Measurements from ENCODE around the gene RIPPLY3.
"Not testable (repeated sequence)": the region's sequence is repeated elsewhere in the genome, so short reads cannot be mapped to it uniquely, and the experiment has no call there.

- not testable (repeated sequence) for TF ChIP-seq EZH2 (IDR thresholded peaks at IDR 0.05; ENCODE audit: borderline replicate concordance, low read depth, low read length, severe bottlenecking); CTCF (IDR thresholded peaks at IDR 0.05; ENCODE audit: extremely low read depth in 1 of 2, insufficient read depth in 1 of 2, low read depth in 1 of 2, low read length in 2 of 2); JUN (IDR thresholded peaks at IDR 0.05; ENCODE audit: borderline replicate concordance, insufficient read depth, insufficient read length, low read depth); FOS (IDR thresholded peaks at IDR 0.05; ENCODE audit: borderline replicate concordance, insufficient read depth, low read length); POLR2A (IDR thresholded peaks at IDR 0.05; ENCODE audit: low read depth, low read length); POLR2AphosphoS5 (IDR thresholded peaks at IDR 0.05; ENCODE audit: insufficient read depth, low read depth, low read length); MYC (IDR thresholded peaks at IDR 0.05; ENCODE audit: low read depth, low read length)
- TF ChIP-seq, protein P1, sequence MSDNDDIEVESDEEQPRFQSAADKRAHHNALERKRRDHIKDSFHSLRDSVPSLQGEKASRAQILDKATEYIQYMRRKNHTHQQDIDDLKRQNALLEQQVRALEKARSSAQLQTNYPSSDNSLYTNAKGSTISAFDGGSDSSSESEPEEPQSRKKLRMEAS (IDR thresholded peaks at IDR 0.05; ENCODE audit: insufficient read depth, insufficient read length): not testable (repeated sequence)
Observed at GRCh38 chr21:37034394-37034793, 27.9 kb downstream of the RIPPLY3 start.
